ENCODE results near the gene CD79B.
A peak's percentile ranks its signal among the peaks of the same experiment; 100 is the strongest.
"Not testable (repeated sequence)": the region's sequence is repeated elsewhere in the genome, so short reads cannot be mapped to it uniquely, and the experiment has no call there.

CD79B gene

DNA sequence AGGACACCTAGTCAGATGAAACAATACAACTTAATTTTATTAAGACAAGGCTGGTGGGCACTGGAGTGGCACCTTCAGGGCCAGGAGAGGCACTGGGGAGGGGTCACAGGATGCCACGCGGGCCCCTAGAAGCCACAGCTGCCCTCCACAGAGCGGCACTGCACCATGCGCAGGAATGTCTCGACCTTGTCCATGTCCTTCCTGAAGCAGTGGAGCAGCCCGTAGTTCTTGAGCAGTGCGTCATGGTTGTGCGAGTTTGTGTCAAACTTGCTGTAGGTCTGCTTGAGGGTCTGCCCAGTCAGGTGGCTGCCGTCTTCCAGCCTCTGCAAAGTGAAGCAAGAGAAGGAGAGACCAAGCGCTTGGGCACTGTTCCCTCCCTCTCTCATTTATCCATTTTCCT lies 22.5 kb downstream of the CD79B start:
- not testable (repeated sequence) for DNase-seq

DNA sequence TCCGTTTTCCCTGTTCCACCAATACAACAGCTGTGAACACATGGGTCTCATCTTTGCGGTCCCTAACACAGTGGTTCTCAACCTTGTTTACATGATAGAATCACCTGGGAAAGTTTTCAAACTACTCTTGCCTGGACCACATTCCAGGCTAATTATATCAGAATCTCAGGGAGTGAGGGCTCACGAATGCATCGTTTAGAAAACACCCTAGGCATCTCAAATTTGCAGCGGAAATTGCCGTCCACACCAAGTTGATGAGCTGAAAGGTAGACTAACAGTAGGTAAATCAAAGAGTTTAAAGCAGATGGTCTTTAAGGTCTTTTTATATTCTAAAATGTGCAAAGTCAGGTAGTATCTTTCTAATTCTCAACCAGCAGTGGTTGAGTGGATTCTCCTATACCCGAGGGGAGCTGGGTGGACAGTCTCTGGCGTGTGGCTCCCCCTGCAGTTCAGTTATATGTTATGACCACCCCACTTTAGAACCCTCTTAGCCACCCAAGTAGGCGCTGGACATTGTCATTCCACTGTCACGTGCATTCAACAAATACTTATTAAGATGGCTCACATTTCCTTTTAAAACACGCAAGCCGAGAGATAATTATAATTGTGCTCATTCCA lies 24.9 kb downstream of the CD79B start:
- not testable (repeated sequence) for DNase-seq

DNA sequence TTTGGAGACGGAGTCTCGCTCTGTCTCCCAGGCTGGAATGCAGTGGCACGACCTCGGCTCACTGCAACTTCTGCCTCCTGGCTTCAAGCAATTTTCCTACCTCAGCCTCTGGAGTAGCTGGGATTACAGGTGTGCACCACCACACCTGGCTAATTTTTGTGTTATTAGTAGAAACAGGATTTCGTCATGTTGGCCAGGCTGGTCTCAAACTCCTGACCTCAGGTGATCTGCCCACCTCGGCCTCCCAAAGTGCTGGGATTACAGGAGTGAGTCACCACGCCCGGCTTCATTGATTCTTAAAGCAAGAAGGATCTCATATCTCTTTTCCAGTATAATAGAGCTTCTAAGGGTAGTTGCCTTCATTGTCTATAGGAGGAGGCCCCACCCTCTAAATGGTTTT lies 27.3 kb downstream of the CD79B start:
- DNase-seq: not testable (repeated sequence)

DNA sequence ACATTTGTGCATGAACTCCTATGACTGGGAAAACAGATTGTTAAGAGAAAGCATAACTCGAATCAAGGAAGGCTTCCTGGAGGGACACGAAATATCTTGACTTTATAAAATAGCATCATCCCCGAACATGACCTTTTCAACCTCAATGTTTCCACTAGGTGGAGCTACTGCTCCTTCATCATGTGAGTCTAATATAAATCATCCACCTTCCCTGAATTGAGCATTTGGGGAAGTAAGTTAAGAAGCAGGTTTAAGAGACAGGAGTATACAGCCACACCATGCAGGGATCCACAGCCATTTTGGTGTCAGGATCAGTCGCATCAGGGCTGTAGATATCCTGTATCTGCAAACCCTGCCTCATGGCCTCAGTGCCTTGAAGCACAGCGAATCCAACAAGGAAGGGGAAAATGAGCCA lies 28.3 kb downstream of the CD79B start:
- peak; percentile 19 to 62 for DNase-seq

DNA sequence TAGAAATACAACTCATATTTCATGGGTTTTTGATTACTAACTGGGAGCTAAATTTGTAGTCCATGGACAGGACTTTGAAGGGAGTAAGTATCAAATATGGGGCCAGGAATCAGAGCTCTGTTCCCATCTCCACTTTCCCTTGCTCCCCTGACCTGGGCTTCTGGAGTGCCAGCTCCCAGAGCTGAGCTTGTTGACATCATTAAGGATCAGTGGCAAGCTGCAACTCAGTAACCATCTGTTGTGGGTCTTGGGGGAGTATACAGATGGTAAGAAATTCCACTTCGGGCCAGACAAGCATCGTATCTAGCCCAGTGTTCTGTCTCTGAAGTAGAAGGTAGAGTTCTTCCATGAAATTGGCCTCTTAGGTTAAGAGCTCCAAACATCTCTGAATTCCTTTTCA lies 30.2 kb downstream of the CD79B start:
- DNase-seq: not testable (repeated sequence)

DNA sequence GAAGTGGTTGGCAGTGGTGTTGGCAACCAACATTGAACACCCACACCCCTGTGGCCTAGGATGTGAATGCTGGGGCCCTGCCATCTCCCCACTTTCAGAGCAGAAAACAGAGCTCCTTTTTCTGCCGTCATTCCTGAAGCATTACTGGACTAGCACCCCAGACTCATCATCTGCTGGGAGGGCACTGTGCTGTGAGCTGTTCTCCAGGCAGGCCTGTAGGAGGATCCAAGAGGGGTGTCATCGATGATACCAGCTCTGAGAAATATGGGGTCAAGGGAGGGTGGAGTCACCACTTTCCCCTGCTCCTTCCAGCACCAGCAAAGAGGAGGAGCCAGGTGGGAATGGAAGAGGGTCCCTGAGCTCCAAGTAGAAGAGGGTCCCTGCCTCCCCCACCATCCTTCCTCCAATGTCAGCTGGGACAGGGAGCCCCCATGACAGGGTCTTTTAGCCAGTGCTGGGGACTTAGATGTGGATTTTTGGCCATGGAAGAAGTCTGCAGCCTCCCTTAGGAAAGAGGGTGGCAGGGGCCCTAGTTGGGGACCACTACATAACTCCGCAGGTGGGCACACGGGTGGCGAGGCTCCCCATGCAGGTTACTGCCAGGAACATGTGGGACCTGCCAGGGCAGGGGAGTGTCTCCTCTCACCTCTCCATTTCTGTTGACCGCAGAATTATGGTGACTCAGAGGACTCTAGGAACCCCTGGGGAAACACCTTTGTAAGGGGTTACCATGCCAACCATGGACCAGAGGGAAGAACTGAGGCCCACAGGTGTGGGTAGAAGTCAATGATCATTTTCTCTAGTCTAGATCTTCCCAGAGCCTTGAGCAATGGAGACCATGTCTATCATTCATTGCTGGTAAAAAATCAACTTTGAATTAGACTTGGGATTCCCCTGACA lies 33.0 kb downstream of the CD79B start:
- DNase-seq: peak in 1 of 2 donors; percentile 33

DNA sequence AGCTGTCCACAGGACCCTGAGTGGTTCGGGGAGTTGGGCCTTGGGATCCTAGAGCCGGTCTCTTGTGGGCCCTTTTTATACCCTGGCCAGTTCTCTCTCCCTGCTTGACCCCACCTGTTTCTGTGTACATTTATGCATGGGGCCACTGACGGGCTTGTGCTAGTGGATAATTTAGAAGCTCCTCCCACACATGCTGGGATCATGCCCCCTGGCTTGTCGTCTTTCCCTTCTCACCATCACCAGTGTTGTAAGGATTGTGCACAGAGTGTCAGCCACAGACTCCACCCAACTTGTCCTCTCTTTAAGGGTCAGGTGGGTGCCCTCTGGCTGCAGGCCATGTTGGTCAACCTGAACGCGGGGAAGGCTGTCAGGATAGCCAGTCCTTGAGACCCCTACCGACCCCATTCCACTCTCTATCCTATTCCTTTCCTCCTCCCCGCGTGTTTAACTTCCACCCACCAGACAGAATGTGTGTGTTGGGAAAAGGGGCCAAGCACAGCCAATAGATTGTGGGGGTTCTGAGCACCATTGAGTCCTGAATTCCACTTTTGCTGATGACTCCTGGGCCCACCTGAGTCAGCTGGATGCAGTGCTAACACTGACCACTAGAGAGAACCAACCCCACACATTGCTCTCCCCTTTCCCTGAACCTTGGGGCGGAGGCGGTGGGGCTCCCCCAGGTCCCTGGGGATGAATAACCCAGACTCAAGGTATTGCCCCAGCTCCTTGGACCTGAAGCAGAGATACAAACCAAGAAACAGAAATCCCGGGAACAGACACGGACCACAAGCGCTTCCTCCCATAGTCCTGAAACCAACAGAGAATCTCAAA lies 35.4 kb downstream of the CD79B start, which contains the start of gene CSH1:
Gene CSH1, minus strand, starts transcription at position 51 of the 831 bp plus-strand sequence. CDS start 63 bp downstream, outside the sequence.
- not testable (repeated sequence) for DNase-seq

DNA sequence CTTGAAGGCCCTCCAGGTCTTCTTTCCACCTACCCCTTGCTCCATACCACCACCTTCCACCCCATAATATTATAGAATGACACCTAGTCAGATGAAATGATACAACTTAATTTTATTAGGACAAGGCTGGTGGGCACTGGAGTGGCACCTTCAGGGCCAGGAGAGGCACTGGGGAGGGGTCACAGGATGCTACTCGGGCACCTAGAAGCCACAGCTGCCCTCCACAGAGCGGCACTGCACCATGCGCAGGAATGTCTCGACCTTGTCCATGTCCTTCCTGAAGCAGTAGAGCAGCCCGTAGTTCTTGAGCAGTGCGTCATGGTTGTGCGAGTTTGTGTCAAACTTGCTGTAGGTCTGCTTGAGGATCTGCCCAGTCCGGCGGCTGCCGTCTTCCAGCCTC lies 37.3 kb downstream of the CD79B start:
- DNase-seq: not testable (repeated sequence)

DNA sequence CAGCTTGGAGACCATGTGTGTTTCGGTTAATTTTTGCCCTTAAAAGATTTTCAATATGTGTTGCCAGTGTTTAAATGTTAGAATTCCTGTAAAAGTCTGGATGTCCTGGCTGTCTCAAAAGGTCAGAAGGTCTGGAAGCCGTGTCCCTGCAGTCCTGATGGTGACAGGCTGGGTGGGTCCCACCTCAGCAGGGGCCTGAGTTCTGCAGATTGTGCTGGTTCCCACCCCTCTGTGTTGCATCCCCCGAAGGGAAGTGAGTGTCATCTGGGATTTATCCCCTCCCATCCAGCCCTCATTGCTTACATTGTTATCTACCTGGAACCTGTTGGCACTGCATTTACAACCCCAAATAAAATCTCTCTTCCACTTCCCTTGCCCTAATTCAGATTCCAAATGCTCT lies 38.1 kb downstream of the CD79B start:
- DNase-seq: not testable (repeated sequence)

DNA sequence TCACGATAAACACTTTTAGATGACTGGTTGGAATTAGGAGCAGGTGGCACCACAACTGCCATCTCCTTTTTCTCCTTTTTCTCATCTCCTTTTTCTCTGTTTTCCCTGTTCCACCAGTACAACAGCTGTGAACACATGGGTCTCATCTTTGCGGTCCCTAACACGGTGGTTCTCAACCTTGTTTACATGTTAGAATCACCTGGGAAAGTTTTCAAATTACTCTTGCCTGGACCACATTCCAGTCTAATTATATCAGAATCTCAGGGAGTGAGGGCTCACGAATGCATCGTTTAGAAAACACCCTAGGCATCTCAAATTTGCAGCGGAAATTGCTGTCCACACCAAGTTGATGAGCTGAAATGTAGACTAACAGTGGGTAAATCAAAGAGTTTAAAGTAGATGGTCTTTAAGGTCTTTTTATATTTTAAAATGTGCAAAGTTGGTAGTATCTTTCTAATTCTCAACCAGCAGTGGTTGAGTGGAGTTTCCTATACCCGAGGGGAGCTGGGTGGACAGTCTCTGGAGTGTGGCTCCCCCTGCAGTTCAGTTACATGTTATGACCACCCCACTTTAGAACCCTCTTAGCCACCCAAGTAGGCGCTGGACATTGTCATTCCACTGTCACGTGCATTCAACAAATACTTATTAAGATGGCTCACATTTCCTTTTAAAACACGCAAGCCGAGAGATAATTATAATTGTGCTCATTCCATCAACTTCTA lies 39.7 kb downstream of the CD79B start:
- DNase-seq: not testable (repeated sequence)

DNA sequence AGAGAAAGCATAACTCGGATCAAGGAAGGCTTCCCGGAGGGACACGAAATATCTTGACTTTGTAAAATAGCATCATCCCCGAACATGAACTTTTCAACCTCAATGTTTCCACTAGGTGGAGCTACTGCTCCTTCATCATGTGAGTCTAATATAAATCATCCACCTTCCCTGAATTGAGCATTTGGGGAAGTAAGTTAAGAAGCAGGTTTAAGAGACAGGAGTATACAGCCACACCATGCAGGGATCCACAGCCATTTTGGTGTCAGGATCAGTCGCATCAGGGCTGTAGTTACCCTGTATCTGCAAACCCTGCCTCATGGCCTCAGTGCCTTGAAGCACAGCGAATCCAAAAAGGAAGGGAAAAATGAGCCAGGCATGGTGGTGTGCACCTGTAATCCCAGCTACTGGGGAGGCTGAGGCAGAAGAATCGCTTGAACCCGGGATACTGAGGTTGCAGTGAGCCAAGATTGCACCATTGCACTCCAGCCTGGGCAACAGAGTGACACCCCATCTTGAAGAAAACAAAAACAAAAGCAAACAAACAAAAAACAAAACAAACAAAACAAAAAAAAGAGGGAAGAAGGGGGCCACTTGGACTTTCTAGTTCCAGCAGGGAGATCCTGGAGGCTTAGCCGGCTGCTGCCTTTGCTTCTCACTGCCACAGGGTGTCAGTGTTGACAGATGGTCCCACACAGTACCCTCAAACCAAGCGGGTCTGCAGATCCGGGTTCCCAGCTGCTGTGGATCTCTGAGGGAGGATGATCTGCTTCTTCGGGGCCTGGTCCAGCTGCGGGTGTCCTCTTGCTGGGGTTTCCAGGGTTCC lies 42.9 kb downstream of the CD79B start:
- peak; percentile 11 to 33 for DNase-seq

DNA sequence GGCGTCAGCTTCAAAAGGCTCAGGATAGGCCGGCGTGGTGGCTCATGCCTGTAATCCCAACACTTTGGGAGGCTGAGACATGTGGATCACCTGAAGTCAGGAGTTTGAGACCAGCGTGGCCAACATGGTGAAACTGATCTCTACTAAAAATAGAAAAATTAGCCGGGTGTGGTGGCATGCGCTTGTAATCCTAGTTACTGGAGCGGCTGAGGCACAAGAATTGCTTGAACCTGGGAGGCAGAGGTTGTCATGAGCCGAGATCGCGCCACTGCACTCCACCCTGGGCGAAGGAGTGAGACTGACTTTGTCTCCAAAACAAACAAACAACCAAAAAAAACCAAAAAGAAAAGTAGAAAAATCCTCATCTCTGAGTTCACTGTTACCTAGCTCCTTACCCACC lies 47.0 kb downstream of the CD79B start:
- DNase-seq: not testable (repeated sequence)

DNA sequence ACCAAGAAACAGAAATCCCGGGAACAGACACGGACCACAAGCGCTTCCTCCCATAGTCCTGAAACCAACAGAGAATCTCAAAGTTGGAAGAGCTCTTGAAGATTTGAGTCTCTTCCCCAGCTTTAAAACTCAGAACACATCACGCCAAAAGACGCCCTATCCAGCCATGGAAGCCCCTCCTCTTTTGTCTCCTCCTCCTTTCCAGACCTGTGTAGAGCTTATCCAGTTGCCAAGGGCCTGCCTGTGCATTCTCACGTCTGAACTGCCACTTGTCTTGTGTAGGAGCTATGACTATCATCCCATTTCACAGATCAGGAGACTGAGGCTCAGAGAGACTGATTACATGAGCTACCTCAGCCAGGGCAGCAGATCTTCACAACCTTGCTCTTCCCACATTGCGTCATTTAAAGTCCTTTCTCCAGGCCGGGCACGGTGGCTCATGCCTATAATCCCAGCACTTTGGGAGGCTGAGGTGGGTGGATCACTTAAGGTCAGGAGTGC lies 49.5 kb downstream of the CD79B start:
- DNase-seq: not testable (repeated sequence)

DNA sequence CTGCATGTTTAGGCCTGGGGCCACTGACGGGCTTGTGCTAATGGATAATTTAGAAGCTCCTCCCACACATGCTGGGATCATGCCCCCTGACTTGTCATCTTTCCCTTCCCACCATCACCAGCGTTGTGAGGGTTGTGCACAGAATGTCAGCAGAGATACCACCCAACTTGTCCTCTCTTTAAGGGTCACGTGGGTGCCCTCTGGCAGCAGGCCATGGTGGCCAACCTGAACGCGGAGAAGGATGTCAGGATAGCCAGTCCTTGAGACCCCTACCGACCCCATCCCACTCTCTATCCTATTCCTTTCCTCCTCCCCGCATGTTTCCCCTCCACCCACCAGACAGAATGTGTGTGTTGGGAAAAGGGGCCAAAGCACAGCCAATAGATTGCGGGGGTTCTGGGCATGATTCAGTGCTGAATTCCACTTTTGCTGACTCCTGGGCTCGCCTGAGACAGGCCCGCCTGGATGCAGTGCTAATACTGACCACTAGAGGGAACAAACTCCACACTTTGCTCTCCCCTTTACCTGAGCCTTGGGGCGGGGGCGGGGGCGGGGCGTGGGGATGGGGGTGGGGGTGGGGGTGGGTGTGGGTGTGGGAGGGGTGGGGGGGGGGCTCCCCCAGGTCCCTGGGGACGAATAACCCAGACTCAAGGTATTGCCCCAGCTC lies 50.1 kb downstream of the CD79B start, which contains the start of gene GH2:
Gene GH2, minus strand, starts transcription at position 10 of the 667 bp plus-strand sequence. CDS start 143 bp downstream, outside the sequence.
- DNase-seq: peak; percentile 55 to 68

DNA sequence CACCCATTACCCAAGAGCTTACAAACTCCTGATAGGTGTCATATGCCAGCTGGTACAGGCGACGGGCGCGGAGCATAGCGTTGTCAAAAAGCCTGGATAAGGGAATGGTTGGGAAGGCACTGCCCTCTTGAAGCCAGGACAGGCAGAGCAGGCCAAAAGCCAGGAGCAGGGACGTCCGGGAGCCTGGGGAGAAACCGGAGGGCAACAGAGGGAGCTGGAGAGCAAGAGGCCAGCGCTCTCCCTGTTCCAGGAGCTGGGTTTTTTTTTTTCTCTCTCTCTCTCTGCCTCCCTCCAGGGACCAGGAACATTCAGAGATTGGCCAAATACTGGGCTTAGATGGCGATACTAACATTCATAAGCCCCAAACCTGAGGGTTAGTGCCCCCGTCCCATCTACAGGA lies 50.8 kb downstream of the CD79B start:
- DNase-seq: not testable (repeated sequence)

DNA sequence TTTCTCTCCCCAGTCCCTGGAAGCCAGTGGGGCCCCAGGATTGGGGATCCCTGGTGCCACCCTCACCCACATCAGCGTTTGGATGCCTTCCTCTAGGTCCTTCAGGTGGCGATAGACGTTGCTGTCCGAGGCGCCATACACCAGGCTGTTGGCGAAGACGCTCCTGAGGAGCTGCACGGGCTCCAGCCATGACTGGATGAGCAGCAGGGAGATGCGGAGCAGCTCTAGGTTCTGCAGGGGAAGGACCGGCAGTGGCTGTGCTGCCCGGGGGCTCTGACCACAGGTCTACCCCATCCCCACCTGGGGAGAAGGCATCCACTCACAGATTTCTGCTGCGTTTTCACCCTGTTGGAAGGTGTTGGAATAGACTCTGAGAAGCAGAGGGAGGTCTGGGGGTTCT lies 51.4 kb downstream of the CD79B start:
- DNase-seq: no peak

Data from CD4-positive, alpha-beta T cell treated with Interleukin-1 beta for 1 hour (primary cell).